DMS79 treated with DMSO at 0.1 percent for 48 hours (cell line): ENCODE data around the gene ARHGEF2.

Source experiments
- DNase-seq: peaks from one replicate; lab custom pipeline; 2025; lab: John Stamatoyannopoulos, UW

Gene ARHGEF2

DNA sequence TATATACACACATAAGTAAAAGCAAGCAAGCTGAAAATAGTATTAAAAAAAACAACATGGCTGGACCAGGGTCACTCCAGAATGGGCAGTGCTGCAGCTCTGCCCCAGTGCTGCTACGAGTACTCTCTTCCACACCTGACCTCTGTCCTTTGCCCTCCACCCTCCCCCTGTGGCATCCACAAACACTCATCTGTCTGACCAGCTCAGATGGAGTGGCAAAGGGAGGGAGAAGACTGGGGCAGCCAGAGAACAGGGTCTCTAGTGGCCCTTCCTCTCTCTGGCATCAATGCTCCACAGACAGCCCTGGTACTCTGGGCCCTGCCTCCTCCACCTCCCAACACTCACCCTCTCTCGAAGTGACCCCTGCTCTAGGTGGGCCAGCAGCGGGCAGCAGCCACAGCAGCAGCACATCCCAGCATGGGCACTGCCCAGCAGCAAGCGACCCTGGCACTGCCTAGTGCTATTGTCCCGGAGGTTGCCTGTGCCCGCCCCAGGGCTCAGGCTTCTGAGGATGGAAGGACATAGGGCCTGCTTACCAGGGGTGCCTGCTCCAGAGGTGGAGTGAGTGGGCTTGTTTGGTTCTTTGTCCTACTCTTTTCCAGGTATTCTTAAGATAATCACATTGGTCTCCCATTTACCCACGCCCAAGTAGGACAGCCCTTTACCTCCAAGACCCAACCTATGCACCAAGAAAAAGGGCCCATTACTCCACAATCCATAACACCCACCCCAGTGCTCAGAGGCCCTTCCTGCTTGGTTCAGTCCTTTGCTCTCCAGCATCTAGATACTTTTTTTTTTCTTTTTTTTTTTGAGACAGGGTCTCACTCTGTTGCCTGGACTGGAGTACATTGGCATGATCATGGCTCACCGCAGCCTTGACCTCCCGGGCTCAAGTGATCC lies 6.2 kb downstream of the ARHGEF2 start:
- DNase-seq, result no peak

DNA sequence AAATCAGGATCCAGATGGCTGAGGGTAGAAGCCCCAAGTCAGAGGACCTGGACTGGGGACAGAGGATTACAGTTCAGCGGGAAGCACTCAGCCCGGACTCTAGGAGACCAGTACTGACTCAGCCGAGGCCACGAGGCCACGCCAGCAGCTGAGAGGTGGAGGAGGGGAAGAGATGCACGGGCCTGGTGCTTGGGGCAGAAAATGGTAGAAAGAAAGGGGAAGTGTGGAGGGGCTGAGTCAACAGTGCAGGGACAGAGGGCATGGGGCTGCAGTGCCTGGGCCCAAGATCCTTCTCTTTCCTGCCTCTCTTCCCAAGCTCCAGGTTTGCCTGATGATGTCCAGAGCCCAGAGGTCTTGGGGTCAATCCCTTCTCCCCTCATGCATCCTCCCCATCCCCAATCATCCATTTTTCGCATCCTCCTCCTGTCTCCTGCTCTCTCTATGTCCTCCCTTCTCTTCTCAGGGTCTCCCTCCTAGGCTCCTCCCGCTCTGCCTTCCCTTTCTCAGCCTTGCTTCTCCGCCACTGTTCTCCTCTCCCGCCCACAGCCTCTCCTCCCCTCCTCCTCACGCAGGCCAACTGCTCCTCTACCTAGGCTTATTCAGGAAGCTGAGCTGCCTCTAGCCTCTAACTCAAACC lies 7.7 kb downstream of the ARHGEF2 start:
- no peak for DNase-seq

DNA sequence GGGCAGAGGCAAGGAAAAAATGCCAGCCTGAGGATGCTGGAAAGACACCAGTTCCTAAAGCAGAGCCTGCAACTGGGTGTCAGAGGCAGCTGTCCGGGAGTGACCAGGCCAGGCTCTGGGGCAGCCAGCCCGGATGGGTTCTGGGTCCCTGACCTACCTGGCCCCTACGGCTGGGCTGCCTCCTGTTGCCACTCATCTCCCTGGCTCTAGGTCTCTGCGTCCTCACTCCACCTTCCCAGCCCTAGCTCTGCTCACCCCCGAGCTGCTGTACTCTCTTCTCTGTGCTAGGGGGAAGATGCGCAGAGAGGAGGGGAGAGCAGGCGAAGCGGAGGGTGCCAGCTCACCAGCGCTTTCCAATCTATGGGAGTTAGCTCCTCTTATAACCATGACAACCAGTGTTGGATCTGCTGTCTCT lies 9.0 kb downstream of the ARHGEF2 start:
- no peak for DNase-seq

DNA sequence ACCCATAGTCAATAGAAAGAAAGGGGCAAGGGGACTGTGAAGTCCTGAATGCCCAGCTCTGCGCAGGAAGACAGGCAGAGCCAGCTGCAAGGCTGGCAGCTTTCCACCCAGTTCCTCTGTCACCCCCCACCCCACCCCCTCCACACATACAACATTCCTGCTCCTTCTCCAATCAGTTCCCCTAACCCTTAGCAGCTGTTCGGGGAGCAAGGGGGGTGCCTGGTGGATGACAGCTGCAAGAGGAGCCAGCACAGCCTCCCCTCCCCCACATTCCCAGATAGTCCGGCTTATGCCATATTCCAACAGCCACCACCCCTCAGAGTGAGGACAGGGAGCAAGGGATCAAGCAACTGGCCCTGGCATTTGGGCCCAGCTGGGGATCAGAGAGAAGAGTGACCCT lies 9.7 kb downstream of the ARHGEF2 start:
- DNase-seq, result no peak

DNA sequence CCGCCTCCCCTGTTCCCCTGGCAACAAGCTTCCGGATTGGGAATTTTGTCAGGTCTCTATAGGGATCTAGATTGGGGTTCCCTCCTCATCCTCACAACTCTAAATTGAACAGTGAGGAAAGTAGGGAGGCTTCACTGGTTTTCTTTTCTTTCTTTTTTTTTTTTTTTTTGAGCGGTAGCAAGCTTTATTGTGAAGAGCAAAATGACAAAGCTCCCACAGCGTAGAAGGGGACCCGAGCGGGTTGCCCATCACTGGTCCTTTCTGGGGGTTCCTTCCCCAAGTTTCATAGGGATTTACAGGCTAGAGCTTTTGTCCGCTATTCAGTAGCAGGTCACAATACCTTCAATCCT lies 10.3 kb downstream of the ARHGEF2 start:
- DNase-seq, result no peak

DNA sequence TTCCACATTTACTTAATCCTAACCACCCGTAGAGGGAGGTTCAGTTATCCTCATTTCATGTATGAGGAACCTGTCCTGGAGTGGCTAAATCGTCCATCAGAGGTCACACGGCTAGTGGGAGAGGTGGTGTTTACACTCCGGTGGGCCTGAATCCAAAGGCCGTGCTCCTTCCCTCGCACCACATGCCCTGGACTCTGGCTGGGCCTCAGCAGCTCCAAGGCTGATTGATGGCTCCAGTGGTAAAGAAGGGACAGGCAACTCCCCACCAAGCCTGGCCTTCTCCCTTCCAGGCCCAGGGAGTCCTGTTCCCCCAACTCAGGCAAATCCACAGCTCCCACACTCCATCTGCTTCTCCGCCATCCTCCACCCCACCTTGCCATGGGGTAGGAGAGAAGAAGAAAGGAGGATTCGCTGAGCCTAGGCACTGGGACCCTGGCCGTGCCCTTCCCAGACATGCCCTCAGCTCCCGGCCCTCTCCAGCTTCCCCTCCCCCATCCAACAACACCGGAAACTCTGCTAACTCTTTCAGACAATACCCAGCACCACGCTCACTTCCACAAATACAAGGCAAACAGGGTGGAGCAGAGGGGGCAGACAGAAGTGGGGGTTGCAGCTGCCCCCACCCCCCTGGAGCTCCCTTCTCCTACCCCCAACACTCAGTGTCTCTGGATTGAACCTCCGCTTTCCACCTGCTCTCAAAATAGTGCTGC lies 10.9 kb downstream of the ARHGEF2 start:
- DNase-seq, result no peak

DNA sequence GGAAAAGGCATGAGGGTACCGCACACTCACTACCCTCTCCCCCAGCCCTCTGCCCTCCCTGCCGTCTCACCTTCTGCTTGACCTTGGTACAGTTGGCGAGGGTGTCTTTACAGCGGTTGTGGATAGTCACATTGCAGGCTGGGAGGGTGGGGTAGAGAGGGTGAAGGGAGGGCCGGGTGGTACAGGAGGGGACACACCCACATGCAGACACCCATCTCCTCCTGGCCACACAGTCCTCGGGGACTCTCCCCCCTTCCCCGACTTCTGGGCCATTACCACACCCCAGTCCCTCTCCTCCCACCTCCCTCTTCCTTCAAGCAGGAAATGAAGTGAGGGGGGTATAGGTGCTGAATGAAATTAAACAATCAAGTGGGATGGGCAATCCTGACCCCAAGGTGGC lies 11.6 kb downstream of the ARHGEF2 start:
- DNase-seq, result no peak

DNA sequence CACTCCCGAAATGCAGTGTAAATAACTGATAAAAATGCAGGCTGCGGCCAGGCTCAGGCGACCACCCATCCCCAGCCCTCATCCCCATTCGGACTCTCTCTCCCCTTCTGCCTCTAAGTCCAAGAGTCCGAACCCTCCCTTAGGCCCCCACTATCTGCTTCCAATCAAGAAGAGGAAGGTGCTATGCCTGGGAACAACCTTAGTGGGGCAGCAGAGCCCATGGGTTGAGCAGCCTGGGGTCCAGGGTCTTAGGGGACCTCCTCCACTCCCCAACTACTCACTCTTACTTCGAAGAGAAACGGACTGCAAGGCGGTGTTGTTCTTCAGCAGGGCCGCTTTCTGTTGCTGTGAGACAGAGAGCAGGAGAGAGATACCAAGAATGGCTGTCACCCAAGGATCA lies 12.2 kb downstream of the ARHGEF2 start:
- DNase-seq, result no peak

DNA sequence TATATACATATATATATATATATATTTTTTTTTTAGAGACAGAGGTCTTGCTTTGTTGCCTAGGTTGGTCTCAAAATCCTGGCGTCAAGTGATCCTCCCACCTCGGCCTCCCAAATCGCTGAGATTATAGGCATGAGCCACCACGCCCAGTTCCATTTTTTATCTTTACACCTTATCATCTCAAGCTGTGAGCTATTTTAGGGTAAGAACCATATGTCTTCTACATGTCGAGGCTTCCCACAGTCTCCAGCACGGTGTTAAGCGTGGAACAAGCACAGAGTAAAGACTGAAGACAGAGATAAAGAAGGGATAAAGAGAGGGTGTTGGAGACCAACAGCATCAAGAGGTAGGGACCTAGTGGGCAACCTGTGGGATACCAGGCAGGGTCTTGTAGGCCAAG lies 14.2 kb downstream of the ARHGEF2 start:
- DNase-seq, result no peak

DNA sequence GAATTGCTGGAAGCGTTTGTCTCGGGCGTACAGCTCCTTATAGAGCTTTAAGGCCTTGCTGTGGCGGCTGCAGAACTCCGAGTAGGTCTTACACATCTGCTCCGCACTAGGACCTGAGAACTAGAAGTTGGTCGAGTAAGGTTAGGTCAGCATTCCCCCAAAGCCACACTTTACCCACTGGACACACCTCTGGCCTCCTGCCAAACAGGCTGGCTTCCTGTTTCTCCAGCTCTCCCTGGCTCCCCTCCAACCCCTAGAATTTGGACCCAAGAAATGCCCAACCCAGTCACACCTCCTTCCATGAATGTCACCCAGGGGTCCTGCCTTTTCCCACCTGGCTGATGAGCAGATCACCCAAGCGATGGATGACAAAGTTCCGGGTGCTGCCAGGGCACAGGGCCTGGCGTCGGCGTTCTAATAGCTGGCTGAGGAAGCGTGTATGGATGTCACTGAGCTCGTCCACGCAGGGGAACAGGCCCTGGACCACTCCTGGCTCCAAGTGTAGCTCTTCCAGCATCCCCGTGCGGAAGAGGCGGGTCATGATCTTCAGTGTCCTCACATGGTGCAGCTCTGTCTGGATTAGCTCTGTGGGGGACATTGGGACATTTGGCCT lies 15.6 kb downstream of the ARHGEF2 start:
- DNase-seq, result no peak

DNA sequence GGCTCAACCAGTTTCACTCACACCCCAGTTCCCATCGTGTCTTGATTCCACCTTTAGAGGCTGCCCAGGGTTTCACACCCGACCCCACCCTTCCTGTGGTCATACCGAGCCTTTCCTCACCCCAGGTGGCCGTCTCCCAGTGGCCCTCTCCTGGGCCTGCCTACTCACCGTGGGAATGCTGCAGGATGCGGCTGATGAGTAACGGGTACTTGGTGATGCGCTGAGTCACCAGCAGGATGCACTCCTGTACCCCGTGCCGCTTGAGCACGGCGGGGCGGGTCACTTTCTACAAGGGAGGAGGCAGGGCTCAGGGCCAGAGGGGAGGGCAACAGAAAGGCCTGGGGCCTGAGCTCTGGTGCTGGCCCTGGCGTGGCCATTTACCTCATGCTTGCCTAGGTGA lies 16.4 kb downstream of the ARHGEF2 start:
- no peak for DNase-seq

DNA sequence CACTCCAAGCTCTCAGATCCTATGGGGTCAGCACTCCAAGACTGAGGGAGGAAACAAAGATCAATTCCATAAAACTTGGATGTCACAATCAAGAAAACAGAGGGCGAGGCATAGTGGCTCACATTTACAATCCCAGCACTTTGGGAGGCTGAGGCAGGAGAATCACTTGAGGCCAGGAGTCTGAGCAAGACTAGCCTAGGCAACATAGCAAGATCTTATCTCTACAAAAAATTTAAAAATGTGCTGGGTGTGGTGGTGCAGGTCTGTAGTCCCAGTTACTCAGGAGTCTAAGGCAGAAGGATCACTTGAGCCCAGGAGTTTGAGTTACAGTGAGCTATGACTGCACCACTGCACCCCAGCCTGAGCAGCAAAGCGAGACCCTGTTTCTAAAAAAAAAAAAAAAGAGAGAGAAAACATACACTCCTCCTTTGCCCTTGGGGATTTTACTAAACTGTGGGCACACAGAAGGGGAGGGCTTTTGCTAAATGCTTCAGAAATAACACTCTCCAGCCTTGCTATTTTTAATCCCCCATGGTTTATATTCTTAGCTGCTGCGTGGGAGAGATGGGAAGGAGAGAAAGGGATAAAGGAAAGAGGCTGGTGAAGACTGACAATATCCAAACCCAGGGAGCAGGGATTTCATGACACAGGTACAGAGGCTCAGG lies 18.1 kb downstream of the ARHGEF2 start:
- no peak for DNase-seq

DNA sequence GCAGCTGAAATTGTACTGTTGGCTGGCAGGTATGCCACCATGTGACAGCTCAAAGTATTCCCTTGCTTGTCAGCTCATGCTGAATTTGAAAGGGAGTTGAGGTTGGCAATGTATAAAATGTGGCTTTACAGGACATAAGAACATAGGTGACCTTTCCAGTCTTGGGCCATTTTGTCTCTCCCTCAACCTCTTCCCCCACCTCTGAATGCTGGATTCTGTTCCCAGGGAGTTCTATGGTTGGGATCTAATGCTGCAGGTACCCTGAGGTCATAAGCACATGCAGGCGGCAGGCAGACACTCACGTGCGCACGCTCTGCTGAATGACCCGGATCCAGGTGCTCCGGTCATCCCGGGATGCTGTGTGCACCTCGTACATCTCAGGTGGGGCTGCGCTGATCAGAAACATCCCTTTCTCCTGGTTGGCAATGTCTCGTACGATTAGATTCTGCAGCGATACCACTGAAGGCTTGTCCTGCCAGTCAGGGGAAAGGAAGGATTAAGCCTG lies 20.9 kb downstream of the ARHGEF2 start:
- DNase-seq, result no peak

DNA sequence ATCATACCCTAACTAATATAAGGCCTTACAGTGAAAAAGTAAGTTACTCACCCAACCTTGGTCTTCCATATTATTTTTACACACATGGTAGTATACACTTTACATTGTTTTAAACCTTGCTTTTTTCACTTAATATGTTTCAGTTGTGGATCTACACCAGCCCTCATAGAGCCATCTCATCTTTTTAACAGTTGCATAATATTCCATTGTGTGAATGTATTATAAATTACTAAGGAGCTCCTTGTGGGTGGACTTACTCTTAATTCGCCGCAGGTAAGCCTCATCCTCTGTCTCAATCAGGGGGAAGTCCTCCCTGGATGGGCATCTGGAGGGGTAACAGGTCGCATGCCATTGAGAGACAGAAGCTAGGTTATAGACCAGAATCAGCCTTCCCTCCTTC lies 23.7 kb downstream of the ARHGEF2 start:
- no peak for DNase-seq

DNA sequence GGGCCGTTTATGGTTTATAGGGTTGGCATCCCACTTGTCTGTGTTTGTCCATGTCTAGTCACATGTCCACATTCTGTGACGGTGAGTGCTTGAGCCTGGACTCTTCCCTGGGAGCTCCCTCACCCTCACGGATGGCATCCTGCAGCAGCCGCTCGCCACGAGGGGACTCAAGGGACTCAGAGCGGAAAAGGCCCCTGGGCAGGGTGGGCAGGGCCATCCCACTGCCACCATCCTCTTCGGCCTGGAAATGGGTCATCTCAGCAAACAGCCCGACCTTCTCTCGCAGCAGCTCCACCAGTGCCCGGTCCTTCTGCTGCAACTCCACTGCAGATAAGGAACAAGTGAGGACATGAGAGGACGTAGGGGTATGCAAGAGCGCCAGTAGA lies 25.8 kb downstream of the ARHGEF2 start:
- DNase-seq, result no peak

DNA sequence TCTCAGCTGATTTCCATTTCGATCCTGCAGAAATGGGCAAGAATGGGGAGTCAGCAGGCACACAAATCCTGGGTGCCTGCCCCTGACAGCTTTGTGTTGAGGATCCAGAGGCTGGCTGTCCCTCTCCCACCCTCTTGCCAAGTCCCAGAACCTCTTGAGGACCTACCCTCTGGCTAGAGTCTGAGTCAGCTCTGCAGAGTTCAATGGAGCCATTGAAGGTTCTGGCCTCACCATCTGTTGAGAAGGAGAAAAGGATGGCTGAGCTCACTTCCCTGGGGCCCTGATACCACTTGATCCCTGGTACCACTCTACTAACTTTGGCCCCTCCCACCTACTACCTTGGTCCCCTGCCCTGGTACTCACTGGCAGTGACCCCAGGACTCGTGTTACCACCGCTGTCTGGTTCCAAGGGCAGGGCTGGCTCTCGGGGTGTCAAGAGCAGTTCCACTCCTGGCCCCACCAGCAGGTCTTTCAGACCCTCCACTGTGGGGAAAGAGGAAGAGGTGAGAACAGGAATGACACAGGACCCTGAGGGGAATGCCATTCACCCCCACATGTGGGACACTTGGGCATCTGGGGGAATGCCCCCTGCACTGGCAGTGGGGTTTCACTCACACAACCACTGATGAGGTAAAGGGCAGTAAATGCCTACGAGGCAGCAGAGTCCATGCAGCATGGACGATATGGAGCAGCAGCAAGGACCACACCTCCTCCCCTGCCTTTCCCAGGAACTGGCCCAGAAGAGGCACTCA lies 26.4 kb downstream of the ARHGEF2 start:
- no peak for DNase-seq

DNA sequence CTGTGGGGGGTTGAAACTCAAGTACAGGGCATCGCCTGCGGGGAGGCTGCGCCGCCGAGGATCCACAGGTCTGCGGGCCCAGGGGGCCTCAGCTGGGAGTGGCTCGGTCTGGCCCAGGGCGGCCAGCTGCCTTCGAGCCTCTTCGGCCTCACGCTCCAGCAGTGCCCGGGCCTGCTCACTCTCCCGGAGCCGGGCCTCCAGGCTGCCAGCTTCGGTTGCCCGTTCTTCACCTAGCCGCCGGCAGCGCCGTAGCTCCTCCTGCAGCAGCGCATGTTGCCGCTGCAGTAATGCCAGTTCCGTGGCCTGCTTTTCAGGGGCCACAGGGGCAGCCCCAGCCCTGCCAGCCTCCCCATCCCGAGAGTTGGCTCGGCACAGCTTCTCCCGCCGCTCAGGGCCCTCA lies 27.5 kb downstream of the ARHGEF2 start:
- DNase-seq, result no peak

DNA sequence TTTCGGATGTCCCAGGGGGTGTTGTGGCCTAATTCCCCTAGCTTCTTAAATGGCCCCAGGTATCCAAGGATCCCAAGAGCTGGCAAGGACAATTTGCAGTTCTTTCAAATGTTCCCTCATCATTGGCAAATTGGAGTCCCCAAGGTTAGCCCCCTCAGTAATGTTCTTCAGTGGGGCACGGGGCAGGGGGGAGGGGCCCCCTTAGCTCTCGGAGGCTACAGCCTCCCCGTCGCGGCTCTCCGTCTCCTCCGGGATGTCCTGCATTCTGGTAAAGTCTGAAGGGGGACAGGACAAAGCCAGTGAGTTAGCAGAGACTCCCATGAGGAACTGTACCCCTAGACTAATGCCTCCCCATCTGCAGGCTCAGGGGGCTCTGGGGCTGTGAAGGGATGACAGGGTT lies 30.6 kb downstream of the ARHGEF2 start:
- DNase-seq, result no peak

DNA sequence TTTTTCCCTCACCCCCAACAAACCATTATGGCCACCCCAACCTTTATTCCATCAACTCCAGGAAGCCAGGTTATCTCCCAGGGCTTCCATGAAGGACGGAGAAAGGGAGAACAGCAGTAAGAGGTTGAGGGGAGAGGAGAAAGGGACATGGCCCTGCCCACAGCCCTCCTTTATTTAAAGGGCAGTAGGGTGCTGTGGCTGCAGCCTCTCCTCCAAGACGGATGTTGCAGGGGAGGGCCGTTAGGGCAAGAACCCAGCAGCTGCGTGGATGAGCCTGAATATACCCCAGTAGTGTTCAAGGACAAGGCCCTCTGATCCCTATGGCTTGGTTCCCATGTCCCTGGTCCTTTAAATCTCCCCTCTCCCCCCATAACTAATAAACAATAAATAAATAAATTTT lies 31.1 kb downstream of the ARHGEF2 start:
- no peak for DNase-seq

DNA sequence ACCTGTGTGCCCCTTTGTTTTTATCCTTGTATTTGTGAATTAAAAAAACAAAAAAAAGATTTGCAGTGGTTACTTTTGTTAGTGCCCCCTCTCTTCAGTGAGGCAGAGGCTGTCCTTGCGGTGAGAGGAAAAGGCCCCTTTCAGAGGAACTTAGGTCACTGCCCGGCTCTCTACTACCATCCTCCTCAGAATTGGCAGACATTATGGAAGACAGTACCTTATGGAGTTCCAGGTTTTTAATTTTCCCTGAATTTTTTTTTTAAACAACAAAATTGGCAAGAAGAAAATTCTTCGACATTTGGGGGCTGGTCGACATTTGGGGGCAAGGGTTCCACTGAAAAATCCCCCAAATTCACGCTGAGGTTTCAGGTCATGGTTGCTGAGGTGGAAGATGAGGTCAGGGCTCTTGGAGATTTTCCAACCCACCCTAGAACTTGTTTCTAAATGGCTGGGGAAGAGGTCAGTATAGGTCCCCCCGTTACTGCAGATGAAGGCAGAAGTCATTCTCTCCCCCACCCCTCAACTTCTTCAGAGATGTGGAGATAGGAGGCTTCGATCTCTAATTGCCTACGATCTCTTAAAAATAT lies 31.6 kb downstream of the ARHGEF2 start:
- DNase-seq, result no peak

DNA sequence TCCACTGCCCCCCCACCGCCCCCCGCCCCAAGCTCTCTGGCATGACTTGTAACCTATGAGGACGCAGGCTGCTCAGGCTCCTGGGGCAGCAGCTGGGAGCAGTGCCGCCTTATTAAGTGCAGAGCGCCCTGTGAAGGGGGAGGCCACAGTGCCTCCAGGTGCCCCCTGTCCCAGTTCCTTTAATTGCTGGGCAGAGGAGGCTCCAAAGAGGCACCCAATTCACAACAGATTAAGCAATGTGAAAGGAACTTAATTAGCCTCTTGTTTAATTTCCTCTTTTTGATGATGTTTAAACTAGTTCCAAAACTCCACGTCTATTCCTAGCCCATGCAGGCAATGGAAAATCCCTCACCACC lies 33.9 kb downstream of the ARHGEF2 start:
- no peak for DNase-seq
